HG02588 (cell line): Measurements from ENCODE around the gene PUS1.

ENCODE experiments used
- ATAC-seq: cut with Tn5 transposase; IDR thresholded peaks from one replicate; pipeline ENCODE4 v1.9.1; 2021; ENCODE audit warnings: mild to moderate bottlenecking, moderate library complexity; ENCODE audit not compliant: unreplicated experiment

The PUS1 gene

DNA sequence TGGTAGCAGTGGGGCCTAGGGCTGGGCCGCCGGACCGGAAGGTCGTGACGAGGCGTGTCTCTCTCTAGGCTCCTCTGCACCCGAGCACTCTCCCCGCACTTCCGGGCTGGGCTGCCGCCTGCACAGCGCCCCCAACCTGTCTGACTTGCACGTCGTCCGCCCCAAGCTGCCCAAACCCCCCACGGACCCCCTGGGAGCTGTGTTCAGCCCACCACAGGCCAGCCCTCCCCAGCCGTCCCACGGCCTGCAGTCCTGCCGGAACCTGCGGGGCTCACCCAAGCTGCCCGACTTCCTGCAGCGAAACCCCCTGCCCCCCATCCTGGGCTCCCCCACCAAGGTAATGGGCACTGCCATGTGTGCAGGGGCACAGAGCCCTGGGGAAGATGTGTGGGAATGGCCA lies 13.3 kb upstream of the PUS1 start:
- no peak for ATAC-seq

- no peak for ATAC-seq
Observed at GRCh38 chr12:131916306-131917138, 12.6 kb upstream of the PUS1 start.

- ATAC-seq = no peak
Observed at GRCh38 chr12:131917139-131917710, 11.9 kb upstream of the PUS1 start.

DNA sequence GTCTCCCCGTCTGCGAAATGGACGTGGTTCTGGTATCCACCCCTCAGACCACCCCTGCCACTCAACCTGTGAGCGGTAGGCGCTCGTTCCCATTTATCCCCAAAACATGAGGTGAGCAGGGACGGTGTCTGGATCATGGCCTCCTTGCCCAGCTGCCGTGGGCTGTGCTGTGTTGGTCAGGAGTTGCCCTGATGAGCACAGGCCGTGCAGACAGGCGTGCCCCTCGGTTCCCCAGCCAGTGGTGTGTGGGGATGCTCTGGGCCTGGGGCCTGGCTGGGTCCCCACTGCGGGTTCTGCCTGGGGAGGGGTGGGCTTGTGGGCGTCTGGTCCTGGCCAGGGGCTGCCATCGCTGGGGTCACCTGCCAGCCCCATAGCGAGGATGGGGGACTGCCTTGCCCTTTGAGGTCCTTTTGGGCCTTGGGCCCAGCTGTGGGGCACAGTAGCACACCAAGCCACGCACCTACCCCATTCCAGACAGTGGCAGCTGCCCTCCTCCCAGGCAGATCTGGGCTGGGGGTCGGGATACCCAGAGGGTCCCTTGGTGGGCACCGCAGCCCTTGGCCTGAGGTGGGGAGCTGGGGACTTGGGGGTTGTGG lies 11.3 kb upstream of the PUS1 start:
- ATAC-seq = no peak

DNA sequence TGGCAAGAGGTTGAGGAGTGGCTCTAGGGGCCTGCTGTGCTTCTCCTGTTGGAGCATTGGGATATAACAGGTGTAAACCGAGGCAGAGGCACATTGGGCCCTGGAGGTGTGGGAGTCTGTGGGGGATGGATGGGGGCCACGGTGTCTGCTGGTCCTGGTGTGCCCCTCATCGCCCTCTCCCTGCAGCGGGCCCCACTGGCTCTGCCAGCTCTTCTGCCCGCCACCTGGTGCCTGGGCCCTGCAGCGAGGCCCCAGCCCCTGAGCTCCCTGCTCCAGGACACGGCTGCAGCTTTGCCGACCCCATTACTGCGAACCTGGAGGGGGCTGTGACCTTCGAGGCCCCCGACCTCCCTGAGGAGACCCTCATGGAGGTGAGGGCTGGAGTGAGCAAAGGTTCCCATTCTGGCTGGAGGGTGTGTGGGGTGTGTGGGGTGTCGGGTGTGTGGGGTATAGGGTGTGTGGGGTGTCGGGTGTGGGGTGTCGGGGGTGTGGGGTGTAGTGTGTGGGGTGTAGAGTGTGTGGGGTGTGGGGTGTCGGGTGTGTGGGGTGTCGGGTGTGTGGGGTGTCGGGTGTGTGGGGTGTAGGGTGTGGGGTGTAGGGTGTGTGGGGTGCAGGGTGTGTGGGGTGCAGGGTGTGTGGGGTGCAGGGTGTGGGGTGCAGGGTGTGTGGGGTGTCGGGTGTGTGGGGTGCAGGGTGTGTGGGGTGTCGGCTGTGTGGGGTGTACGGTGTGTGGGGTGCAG lies 10.6 kb upstream of the PUS1 start:
- ATAC-seq = no peak

- no peak for ATAC-seq
Observed at GRCh38 chr12:131919051-131919347, 10.1 kb upstream of the PUS1 start.

DNA sequence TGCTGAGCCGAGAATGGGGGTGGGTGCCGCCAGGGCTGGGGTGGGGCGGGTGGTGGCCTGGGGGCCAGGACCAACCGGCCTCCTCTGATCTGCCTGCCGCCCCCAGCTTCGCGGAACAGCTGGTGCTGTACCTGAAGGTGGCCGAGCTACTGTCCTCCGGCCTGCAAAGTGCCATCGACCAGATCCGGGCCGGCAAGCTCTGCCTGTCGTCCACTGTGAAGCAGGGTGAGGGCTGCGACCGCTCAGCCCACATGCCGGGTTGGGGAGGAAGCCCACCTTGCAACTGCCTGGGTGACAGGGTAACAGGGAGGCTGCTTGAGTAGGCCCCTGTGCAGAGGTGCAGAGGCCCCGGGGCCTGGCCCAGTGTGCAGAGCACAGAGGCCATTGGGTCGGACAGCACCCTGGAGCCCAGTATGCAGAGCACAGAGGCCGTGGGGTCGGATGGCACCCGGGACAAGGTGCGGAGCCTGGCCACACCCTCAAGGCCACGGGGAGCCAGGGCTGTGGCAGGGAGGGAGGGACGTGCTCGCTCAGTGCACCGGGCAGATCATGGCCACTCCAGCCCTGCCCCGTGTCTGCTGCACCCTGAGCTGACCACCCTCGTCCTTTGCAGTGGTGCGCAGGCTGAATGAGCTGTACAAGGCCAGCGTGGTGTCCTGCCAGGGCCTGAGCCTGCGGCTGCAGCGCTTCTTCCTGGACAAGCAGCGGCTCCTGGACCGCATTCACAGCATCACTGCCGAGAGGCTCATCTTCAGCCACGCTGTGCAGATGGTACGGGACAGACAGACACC lies 9.5 kb upstream of the PUS1 start:
- ATAC-seq = no peak

DNA sequence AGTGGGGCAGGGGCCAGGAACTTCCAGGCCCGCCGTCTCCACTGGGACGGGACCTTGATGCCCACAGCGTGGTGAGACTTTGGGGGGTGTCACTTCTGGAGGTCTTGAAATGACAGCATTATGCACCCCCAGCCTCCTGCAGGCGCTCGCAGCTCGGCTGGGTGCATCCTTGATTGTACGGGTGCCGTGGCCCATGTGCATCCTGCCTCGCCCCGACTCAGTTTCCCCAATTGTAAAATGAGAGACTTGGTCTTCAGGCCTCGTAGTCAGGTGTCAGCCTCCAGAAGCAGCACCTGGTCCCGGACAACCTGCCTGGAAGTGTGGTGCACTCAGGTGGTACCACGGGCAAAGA lies 8.9 kb upstream of the PUS1 start:
- no peak for ATAC-seq

- no peak for ATAC-seq
Observed at GRCh38 chr12:131920902-131921840, 7.9 kb upstream of the PUS1 start.

GRCh38 chr12:131921866-131922769 lies 7.0 kb upstream of the PUS1 start:
- no peak for ATAC-seq

GRCh38 chr12:131922772-131923171 lies 6.3 kb upstream of the PUS1 start:
- ATAC-seq = no peak

DNA sequence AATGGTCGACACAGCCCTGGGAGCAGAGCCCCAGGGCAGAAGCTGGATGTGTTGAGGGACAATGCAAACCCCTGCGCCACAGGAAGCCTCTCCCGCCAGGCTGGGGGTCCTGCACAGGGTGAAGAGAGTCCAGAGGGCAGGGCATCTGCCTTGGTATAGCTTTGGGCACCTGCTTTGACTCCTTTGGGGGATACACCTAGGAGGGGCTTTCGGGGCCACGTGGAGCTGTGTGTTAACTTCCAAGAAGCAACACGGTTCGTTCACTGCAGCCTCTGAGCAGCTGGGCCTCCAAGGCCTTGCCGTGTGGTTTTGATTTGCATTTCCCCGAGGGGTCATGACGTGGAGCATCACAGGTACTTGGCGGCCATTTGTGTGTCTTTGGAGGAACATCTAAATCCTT lies 5.8 kb upstream of the PUS1 start:
- peak; percentile 77 for ATAC-seq

GRCh38 chr12:131927110-131928079 lies 1.7 kb upstream of the PUS1 start:
- ATAC-seq = no peak

DNA sequence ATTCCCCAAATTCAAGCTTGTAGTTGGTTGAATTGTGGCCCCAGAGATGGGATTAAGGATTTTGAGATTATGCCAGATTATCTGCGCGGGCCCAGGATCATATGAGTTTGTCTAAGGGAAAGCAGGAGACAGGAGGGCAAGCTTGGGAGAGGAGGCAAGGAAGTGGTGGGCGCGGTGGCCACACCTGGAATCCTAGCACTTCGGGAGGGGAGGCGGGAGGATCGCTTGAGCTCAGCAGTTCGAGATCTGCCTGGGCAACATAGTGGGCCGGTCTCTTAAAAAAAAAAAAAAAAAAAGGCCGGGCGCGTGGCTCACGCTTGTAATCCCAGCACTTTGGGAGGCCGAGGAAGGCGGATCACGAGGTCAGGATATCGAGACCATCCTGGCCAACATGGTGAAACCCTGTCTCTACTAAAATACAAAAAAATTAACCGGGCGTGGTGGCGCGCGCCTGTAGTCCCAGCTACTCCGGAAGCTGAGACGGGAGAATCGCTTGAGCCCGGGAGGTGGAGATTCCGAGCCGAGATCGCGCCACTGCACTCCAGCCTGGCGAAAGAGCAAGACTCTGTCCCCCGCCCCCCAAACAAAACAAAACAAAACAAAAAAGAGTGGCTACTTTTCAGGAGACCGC lies 881 bp upstream of the PUS1 start:
- ATAC-seq = no peak

GRCh38 chr12:131929581-131930456 lies 743 bp downstream of the PUS1 start:
- peak; percentile 2 for ATAC-seq

DNA sequence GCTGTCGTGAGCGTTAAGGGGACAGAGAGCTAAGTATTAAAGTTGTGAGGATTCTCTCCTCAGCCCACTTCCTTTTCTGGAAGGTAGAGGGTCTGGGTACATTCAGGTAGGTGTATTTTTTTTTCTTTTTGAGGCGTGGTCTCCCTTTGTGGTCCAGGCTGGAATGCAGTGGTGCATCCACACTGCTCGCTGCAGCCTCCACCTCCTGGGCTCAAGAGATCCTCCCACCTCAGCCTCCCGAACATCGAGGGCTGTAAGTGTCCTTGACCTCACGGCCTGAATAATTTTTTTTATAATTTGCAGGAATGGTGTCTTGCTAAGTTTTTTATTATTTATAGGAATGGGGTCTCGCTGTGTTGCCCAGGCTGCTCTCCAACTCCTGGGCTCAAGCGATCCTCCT lies 1.4 kb downstream of the PUS1 start:
- no peak for ATAC-seq
